Stimulated activated CD4-positive, alpha-beta T cell treated with anti-CD3 and anti-CD28 coated beads, Interleukin-1b, Interleukin-23, amount 100 ng/mL, for 24 hours (primary cell): ENCODE measurements around the gene PIN4.
"Not testable (repeated sequence)": the region's sequence is repeated elsewhere in the genome, so short reads cannot be mapped to it uniquely, and the experiment has no call there.

Experiments used
- DNase-seq, 4 experiments: peaks; one replicate each; pipeline ENCODE4 v3.0.0-alpha.2; 2020; ENCODE audit warnings: low read depth in 4 of 4, low spot score in 1 of 4

PIN4 gene

DNA sequence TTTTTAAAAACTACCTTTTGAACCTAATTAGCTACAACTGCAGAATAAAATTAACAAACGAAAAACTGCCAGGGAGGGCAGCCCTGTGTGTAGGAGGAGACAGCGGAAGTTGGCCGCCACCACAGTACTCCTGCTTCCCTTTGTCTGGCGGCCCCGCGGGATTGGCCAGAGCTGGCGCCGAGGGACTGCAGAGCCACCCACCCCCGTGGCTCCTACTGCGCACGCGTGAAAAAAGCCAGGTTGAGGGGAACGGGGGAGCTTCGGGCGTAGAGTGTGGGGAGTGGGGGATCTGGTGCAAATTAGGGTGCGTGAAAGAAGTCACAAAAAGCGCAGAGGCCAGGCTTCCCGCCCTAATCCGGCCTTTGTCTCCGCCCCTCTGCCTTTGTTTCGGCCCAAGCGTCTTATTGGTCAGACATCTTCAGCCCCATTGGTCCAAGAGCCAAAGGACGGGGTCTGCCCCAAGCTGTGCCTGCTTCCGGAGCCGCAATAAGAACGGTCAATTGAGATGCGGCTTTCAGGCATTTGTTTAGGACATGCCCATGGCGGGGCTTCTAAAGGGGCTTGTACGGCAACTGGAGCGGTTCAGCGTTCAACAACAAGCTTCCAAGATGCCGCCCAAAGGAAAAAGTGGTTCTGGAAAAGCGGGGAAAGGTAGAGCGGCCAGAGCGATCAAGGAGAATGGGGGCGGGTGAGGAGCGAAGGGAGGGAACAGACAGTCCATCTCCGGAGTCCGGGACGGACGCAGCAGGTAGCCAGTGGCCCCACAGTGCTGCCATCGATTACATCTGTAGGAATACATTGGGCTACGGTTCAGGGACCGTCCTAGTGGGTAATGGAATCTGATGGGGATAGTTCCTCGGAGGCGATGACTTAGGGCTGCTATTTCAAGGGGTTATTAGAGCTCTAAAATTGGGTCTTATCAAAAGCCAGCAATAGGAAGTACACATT, at the start of gene PIN4:
Gene PIN4, plus strand, starts transcription at position 580 of the 948 bp plus-strand sequence. Its CDS starts 29 bp downstream, at position 609.
- peak; percentile 39 to 73 (median 56) for DNase-seq

DNA sequence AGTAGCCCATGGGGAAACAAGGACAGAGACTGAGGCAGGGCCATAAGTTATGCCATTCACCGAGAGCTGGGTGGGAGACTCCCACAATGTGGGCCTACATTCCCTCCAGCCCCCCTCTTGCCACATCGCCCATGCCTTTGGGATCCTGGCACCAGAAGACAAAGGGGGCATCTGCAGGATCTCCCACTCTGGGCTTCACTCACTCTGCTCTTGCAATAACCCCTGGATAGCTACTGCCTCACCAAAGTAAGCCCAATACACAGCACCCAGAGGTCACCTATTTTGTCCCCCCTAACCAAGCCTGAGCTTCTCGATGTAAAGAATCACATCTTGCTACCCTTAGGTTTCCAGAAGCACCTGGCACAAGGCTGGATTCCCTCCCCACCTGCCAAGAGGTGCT, 49.1 kb upstream of the PIN4 start:
- no peak for DNase-seq

DNA sequence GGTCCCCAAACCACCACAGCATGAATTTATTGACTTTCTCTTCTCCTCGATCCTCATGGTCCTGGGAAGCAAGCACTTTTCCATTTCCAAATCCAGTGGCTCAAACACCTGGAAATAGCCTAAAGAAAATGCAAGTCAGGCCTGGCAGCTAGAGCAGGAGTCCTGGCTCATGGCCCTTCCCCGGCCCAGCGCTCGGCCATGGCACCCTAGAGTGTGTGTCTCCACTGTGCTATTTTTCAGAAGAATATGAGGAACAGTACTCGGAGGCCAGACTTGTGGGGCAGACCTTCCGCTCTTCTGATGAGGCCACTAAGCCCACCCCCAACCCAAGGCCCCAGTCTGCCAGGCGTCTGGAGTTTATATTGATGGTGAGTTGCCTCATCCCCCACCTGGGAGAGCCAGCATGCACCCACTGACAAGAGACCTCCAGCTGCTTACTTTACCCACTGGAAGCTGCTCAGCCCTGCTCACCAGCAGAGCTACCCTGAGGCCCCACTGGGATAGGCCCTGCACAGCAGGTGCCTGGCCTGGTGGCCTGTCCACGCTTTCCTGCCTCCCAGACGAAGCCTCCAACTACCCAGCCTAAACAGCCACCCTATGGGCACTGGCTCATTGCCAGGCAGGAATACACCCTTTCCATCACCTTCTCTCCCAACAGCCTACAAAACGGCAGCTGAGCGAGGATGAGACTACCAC, 47.6 kb upstream of the PIN4 start:
- DNase-seq, result no peak

DNA sequence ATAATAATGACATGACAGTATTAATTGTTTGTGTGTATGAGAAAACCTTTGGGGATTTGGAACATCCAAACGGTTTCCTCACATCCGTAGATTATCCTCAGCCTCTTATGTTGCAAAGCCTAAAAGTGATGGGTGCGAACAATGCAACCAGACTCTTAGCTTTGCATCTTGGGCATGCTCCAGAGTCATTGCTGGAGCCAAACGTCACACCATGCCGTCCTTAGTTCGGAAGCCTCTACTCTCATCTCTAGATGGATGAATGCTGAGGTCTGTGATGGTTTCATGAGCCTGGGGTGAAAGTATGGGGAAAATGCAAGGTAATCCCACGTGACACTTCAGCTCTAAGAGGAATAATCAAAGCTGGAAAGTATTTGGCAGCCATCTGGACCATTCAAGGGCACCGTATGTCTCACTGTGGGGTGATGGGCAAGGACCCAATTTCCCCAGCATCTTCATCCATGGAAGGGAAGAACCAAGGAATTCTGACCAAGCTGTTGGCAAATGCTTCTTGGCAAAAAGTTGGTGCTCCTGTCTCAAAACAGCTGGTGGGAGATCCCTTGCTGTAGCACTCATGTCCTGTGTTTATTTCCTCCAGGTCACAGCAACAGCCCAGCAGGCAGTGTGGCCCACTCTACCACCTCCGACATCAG, 43.6 kb upstream of the PIN4 start:
- no peak for DNase-seq

DNA sequence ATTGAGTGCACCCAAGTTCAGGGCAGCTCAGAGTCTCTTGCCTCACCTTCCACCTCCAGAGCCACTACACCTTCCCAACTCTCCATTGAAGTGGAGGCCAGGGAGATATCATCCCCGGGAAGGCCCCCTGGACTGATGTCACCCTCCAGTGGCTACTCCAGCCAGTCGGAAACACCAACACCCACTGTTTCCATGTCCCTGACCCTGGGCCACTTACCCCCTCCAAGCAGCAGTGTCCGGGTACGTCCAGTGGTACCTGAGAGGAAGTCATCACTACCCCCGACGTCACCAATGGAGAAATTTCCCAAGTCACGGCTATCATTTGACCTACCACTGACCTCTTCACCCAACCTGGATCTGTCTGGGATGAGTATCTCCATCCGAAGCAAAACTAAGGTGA, 42.0 kb upstream of the PIN4 start:
- DNase-seq, result no peak

DNA sequence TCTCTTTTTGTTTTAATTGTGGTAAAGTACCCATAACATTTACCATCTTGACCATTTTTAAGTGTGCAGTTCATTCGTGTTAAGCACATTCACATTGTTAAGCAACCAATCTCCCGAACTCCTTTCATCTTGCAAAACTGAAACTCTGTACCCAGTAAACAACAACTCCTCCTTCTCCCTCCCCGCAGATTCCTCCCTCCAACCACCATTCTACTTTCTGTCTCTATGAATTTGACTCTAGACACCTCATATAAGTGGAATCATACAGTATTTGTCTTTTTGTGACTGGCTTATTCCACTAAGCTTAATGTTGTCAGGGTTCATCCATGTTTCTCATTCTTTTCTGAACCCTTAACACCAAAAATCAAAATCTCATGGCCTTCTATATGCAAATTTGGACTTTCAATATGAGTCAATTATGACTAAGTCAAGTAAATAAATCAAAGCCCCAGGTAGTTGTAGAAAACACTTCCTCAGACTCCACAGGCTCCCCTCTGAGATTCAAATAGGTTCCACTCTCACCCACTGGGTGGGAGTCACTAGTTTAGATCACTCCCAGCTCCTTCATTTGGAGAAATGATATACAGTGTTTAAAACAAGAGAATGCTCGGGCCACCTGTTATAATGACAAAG, 40.1 kb upstream of the PIN4 start:
- DNase-seq, result no peak

DNA sequence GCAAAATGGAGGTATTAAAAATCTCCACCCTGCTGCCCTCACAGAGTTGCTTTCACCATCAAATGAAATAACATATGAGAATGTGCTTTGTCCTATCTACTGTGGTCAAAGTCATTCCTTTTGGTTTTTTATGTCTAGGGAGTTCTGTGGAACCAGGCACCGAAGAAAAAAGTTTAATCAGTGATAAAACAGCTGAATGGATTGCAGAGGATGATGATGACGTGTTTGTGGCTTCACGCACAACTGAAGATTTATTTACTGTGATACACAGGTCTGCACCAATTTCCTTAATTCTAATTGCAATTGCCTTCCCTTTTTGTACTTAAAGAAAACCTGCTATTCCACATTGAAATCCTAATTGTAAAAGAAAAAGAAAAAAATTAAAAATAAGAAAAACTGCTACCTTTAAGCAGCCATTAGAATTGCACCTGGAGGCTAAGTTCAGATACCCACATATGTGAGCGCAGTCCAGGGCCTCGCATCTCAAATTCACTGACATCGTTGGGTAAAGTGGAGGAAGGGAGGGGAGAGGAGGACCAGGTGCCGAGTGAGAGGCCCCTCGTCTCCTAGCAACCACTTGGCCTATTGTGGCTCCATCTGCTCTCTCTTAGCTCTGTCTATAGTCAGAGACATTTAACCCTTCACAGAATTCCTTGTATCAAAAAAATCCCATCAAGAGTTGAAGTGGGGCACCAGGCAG, 39.3 kb upstream of the PIN4 start:
- no peak for DNase-seq

DNA sequence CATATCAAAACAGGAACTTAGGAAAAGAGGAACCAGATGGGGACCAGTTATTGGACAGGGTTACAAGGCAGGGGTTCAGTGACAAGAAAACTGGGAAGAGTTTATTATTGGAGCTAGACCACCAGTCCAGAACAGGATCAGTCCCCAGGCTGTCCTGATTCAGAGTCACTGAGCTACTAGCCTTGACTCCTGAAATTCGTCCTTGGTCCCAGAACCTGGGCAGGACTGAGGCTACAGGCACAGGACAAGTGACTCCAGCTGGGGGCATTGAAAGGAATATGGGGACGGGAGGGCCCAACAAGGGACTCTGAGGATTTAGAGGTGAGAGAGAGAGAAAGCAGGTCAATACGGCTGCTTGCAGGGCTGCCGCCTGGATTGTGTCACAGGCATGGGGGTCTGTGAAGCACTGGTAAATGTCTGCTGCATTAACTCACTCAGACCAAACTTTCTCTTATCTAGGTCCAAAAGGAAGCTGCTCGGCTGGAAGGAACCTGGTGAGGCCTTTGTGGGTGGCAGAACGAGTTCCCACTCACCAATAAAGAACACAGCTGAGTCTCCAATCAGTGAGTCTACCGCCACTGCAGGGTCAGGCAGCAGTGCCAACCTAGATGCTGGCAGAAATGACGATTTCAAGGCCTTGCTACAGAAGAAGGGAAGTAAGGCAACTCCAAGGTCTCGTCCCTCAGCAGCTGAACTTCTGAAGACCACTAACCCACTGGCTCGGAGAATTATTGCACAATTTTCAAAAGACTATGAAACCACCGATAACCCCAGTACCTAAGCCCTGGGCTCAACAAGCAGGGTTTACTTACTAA, 38.6 kb upstream of the PIN4 start:
- DNase-seq, result no peak

DNA sequence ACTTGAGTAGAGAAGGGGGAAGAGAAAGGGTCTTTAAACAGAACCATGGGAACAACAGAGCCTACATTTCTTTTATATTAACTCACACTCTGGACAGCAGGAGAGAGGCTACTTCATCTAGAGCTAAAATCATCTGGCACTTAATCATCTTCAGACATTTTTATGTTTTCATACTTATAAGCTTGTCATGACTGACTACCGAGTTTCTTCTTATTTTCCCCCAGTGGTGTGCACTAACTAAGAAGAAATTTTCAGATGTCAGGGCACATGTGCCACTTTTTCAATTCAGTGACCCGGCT, 38.0 kb upstream of the PIN4 start:
- no peak for DNase-seq

DNA sequence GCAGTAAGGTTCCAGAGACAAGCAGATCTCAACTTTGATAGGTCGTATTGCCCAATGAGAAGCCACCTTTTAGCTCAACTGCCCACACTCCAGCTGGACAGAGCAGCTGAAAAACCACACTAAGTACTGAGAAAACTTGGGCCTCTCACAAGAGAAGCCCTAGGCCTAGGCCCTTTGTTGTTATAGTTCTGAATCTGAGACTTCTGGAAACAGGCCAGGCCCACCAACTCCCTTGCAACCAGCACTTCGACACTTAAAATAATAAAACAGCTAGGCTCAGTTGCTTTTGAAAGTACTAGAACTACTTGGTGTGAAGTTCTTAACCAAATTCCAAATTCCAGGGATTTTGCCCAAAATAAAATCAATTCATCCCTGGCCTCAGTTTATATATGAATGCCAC, 36.4 kb upstream of the PIN4 start:
- no peak for DNase-seq

DNA sequence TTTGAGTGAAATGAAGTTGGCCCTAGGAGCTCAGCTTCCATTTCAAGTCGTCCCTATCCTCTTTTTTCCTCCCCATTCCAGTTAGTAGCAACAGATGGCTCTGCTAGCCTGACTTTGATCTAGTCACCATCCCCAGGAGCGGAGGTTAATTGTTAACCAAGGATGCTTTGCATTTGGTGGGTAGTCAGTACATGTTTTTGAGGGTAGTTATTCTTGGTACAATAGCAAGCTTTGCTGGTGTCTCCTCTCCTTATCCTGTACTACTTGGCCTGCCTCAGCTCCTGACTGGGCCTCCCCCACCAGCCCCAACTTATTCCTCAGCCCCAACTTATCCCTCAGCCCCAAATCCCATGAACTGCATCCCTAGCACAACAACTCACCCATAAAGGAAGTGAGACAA, 35.0 kb upstream of the PIN4 start:
- DNase-seq, result no peak

DNA sequence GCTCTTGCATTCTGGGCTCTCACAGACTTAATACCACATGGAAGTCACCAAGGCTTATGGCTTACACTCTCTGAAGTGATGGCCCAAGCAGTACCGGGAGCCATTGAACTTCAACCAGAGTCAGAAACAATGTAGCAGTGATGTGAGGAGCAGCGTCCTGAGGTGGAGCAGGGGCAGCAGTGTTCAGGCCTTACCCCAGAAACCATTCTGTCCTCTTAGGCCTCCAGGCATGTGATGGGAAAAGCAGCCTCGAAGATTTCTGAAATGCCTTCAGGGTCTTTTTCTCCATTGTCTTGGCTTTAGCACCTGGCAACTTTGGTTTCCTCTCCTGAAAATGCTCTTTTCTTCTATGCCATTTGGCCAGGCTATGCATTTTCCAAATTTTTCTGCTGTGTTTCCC, 22.8 kb upstream of the PIN4 start:
- DNase-seq, result no peak

DNA sequence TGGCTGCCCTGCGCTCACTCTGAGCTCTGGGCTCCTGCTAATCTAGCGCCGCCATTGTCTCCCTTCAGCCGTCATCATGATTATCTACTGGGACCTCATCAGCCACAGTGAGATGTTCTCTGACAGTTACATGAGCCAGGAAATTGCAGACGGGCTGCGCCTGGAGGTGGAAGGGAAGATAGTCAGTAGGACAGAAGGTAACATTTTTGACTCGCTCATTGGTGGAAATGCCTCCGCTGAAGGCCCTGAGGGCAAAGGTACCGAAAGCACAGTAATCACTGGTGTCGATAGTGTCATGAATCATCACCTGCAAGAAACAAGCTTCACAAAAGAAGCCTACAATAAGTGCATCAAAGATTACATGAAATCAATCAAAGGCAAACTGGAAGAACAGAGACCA, 21.8 kb upstream of the PIN4 start:
- no peak for DNase-seq

DNA sequence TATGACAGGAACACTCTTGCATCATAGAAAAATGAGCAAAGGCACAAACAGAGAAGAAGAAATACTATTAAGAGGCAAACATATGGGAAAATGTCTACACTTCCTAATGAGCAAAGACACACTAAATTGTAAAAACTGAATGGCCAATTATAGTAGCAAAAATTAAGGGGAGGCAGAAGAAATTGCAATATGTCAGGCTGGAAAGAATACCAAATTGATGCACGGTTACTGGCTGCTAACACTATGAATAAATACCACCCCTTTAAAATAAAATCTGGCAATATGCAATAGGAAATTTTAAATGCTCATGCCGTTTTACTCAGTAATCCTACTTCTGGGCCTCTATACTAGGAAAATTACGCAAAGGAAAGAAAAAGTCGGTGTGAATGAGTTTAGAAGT, 16.0 kb upstream of the PIN4 start:
- DNase-seq, result no peak

DNA sequence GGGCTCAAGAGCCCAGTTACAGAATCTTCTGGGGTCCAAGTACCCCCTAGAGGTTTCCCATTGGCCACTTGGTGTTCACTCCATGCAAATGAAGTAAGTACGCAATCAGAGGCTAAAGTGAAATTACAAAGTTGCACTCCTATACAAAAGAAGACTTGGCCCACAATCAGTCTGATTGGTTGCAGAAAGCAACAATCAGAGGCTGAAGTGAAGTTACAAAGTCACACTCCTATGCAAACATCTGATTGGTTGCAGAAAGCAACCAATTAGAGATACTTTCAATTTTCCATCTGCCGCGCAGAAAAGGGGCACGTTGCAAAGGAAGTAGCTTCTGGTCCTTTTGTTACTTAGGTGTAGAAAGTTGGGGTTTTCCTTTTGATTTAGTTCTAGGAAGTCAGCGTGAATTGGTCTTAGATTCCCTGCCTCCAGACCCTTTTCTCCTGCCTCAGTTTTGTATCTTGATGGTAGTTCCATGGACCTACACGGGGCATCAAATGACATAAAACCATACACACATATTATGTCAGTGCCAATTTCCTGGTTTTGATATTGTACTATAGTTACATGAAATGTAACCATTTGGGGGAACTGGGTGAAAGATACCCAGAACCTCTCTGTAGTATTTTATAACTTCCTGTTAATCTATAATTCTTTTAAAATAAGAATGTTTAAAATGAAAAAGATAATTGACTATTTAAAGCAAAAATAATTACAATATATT, 12.4 kb upstream of the PIN4 start:
- DNase-seq, result no peak

DNA sequence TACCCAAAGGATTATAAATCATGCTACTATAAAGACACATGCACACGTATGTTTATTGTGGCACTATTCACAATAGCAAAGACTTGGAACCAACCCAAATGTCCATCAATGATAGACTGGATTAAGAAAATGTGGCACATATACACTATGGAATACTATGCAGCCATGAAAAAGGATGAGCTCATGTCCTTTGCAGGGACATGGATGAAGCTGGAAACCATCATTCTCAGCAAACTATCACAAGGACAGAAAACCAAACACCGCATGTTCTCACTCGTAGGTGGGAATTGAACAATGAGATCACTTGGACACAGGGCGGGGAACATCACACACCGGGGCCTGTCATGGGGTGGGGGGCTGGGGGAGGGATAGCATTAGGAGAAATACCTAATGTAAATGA, 5.3 kb upstream of the PIN4 start:
- not testable (repeated sequence) for DNase-seq

DNA sequence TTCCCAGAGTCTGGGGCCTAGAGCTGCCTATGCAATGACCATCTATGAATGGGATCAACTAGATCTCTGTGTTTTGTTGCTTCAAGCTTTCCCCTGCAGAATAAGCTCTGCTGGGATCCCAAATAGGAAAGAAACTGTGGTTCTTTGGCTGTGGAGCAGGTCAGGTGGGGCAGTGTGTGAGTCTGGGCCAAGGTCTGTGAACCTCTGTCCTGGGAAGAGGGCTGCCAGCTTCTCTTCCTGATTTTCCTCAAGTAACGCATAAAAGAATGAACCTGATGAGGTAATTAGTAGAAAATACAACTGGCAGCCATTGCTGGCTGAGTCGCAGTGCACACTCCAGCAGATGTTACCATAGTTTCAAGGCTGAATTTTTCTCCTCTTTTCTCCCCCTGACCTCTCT, 4.6 kb upstream of the PIN4 start:
- DNase-seq, result no peak

DNA sequence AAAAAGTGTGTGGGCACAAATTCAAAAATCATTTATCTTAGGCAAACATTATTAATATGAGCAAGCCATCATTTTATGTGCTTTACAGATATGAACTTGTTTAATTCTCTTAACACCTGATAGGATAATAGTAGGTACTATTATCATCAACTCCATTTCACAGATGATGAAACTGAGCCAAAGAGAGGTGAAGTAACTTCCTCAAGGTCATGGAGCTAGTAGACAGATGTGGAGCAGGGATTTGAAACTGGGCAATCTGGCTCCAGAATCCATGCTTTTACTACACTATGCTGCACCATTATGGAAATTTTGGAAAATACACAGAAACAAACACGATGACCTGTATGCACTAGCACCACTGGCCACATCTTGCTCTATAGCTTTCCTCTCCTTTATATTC, 1.0 kb upstream of the PIN4 start:
- DNase-seq, result no peak

DNA sequence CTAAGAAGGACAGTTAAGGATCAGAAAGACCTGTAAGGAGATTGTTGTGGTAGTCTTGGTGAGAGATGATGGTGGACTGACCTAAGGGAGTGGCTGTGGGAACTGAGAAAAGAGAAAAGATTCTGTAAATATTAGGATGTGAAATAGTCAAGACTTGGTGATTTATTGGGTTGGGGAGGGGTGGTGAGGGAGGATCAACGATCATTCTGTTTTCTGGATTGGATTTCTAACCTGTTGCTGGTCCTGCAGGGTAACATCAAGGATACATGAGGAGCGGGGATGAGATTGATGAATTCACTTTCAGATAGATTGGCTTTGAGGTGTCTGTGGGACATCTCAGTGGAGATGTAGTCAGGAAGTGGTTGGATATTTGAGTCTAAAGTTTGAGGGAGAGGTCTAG, 1.4 kb downstream of the PIN4 start:
- DNase-seq, result no peak
